HepG2 (cell line): Measurements from ENCODE around the gene LCE5A. TPM values are rescaled to one million over a fixed set of nuclear protein-coding genes. Genes with fewer than 3 reads are reported as not detected.

Experiments used
- ATAC-seq: fragments of 200-7000 bp; cut with Tn5 transposase; 3 replicates; pipeline ENCODE4 v1.9.1; 2020; ENCODE audit warnings: mild to moderate bottlenecking, moderate library complexity
- BruUV-seq: library from RNA; stranded (reverse); fragments of 400-500 nt; replicated peaks from 2 replicates; lab custom pipeline; 2021; lab: Mats Ljungman, UMichigan
- CTCF ChIA-PET: fragments of 300-600 bp; formaldehyde crosslinking; extraction: SDS; loops from one replicate; lab custom pipeline; 2021; ENCODE audit warnings: low total read pairs, inconsistent platforms, low intra/inter-chr PET ratio; lab: Yijun Ruan, JAX
- POLR2A ChIA-PET: fragments of 350-600 bp; sonication (Branson Sonifier 250); formaldehyde crosslinking; loops from one replicate; lab custom pipeline; 2020; ENCODE audit warnings: antibody characterized with exemption, inconsistent platforms; lab: Yijun Ruan, JAX
- DNase-seq: peaks from one replicate; pipeline ENCODE4 v3.0.0-alpha.2; 2015; ENCODE audit warnings: low spot score
- FAIRE-seq: peaks from 3 replicates; lab custom pipeline; 2011; peaks lifted over from hg19 to GRCh38; lab: Jason Lieb, UNC
- H2AFZ ChIP-seq: one replicate; pipeline ENCODE4 v1.6.1; 2011; ENCODE audit warnings: low read length, inconsistent platforms
- H3K27ac ChIP-seq: fragments of 300-600 bp; 3 replicates; pipeline ENCODE4 v1.8.0; 2011; ENCODE audit warnings: mixed run types, mild to moderate bottlenecking, mixed read lengths, low read length, inconsistent platforms; ENCODE audit not compliant: insufficient read depth; ENCODE audit errors: extremely low read length
- H3K27me3 ChIP-seq, 2 experiments: fragments of 200-600 bp in 1 of 2; 2 replicates in 1 of 2; 3 replicates in 1 of 2; pipeline versions ENCODE4 v1.6.0 to v1.8.0; 2011; ENCODE audit warnings: low read length in 2 of 2, mild to moderate bottlenecking in 2 of 2, moderate library complexity in 2 of 2, inconsistent platforms in 1 of 2; ENCODE audit not compliant: insufficient read depth in 2 of 2, control insufficient read depth in 1 of 2
- H3K36me3 ChIP-seq, 2 experiments: fragments of 200-600 bp in 1 of 2; replicated peaks in 1 of 2; 2 replicates in 1 of 2; 3 replicates in 1 of 2; pipeline versions ENCODE4 v1.5.1 to v1.8.0; 2011; ENCODE audit warnings: low read length in 2 of 2, inconsistent platforms in 1 of 2; ENCODE audit not compliant: insufficient read depth in 2 of 2, control insufficient read depth in 1 of 2
- H3K4me1 ChIP-seq: 2 replicates; pipeline ENCODE4 v1.5.1; 2012; ENCODE audit warnings: low read length, inconsistent platforms; ENCODE audit not compliant: insufficient read depth
- H3K4me2 ChIP-seq: 2 replicates; pipeline ENCODE4 v1.6.0; 2011; ENCODE audit warnings: low read depth, low read length, inconsistent platforms
- H3K4me3 ChIP-seq, 3 experiments: fragments of 200-600 bp in 1 of 3; sonication (generic), shearing (Covaris generic) in 1 of 3; replicated peaks in 1 of 3; 2 replicates each; pipeline ENCODE4 v1.5.1; 2011 to 2016; ENCODE audit warnings: low read length in 3 of 3, inconsistent platforms in 2 of 3, low read depth in 2 of 3, mild to moderate bottlenecking in 2 of 3, control low read depth in 1 of 3, mixed read lengths in 1 of 3; ENCODE audit not compliant: insufficient read depth in 1 of 3
- H3K79me2 ChIP-seq: one replicate; pipeline ENCODE4 v1.6.1; 2011; ENCODE audit warnings: low read length, inconsistent platforms; ENCODE audit not compliant: insufficient read depth
- H3K9ac ChIP-seq: 2 replicates; pipeline ENCODE4 v1.6.0; 2011; ENCODE audit warnings: mild to moderate bottlenecking, low read depth, low read length, inconsistent platforms; ENCODE audit not compliant: insufficient read depth
- H3K9me3 ChIP-seq: 2 replicates; pipeline ENCODE4 v1.5.1; 2012; ENCODE audit warnings: mild to moderate bottlenecking, low read length
- H4K20me1 ChIP-seq: 2 replicates; pipeline ENCODE4 v1.6.0; 2011; ENCODE audit warnings: inconsistent platforms, mild to moderate bottlenecking, low read length, moderate library complexity; ENCODE audit not compliant: insufficient read depth
- CHD2 ChIP-seq: IDR thresholded peaks from 2 replicates; pipeline ENCODE4 v1.6.1; 2011; ENCODE audit warnings: low read depth, low read length, improper control_type of control experiment
- HCFC1 ChIP-seq: fragments of 150-350 bp; IDR thresholded peaks from 2 replicates; pipeline ENCODE4 v1.6.1; 2014; ENCODE audit warnings: low read depth, low read length
- KDM3A ChIP-seq: IDR thresholded peaks from 2 replicates; pipeline ENCODE4 v1.6.1; 2018; ENCODE audit warnings: low read depth, missing compliant biosample characterization
- SOX5 ChIP-seq: IDR thresholded peaks from 2 replicates; pipeline ENCODE4 v1.6.1; 2016; ENCODE audit warnings: borderline replicate concordance
- WGBS: methylation state at CpG from one replicate; pipeline ENCODE4 v1.1.6; 2017; ENCODE audit warnings: low lambda C conversion rate; 5-methylcytosine and 5-hydroxymethylcytosine counted together
- in situ Hi-C: cut with HindIII; loops from 2 replicates; pipeline ENCODE4 v1.10.0; 2017; ENCODE audit warnings: low pct_unique_long_range_greater_than_20kb; ENCODE audit not compliant: extremely low pct_ligation_motif_present
- intact Hi-C: fragments of 100-400 bp; cut with micrococcal nuclease; formaldehyde crosslinking; loops from one replicate; pipeline ENCODE4 v1.10.0; 2022; ENCODE audit not compliant: unreplicated experiment
- polyA plus RNA-seq, 8 experiments: library from polyadenylated mRNA; depleted of rRNA in 3 of 8; stranded (reverse) in 7 of 8; unstranded in 1 of 8; fragments of >200 nt; fragmentation: Illumina TruSeq in 4 of 8; extraction: Trizol in 4 of 8; gene quantifications; 2 replicates each; pipeline versions ENCODE4 v1.2.1 to v1.2.3, GENCODE V29; 2011 to 2016; ENCODE audit warnings: low read depth in 4 of 8, missing spikeins in 1 of 8, mixed read lengths in 1 of 8; ENCODE audit not compliant: insufficient read depth in 1 of 8
- total RNA-seq, 5 experiments: library from RNA; depleted of rRNA; stranded (reverse); fragments of >200 nt; fragmentation: Illumina TruSeq; extraction: Trizol; gene quantifications; 2 replicates each; pipeline ENCODE4 v1.2.3, GENCODE V29; 2016; ENCODE audit warnings: low read depth in 1 of 5
- TF ChIP-seq, protein P1 (sequence below): sonication (generic); formaldehyde crosslinking; IDR thresholded peaks from 2 replicates; pipeline ENCODE4 v1.8.0; 2022; ENCODE audit warnings: mild to moderate bottlenecking, missing genetic modification reagents
- TF ChIP-seq, protein P2 (sequence below): IDR thresholded peaks from 2 replicates; pipeline ENCODE4 v1.6.1; 2018; ENCODE audit warnings: missing genetic modification reagents, mild to moderate bottlenecking, missing compliant biosample characterization
- TF ChIP-seq, protein P3 (sequence below): IDR thresholded peaks from 2 replicates; pipeline ENCODE4 v1.6.1; 2016; ENCODE audit warnings: low read depth

Gene LCE5A
- total and polyA plus RNA-seq, 2 of the 13 experiments (the other 11 are each of a cell fraction or from before 2014, with no cell fraction given), result not detected

DNA sequence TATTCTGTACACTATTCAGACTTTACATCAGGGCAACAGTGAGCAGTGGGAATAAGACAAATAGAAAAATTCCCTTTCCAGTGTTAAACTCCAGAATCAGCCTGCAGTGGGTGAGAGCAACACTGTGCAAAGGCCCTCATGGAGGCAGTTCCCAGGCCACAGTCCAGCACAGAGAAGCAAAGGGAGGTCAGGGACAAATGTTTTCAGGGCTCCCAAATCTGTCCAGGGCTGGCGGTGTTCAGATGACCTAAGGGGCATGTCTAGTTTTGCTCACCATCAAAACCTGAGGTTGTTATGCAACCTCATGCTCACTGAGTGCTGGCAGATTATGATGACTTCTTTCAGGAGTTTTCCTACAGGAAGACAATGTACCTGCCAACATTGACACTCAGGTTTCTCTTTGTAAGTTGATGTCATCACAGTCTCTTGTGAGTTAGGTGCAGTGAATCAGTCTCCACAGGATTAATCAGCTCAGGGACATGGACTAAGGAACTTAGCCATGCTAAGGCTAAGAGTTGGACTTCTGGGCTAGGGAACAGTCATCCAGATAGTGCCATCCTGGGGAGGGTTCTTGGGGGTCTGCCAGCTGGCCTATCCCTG is 3.6 kb upstream of the LCE5A start (continued):
- TF ChIP-seq, protein P1, sequence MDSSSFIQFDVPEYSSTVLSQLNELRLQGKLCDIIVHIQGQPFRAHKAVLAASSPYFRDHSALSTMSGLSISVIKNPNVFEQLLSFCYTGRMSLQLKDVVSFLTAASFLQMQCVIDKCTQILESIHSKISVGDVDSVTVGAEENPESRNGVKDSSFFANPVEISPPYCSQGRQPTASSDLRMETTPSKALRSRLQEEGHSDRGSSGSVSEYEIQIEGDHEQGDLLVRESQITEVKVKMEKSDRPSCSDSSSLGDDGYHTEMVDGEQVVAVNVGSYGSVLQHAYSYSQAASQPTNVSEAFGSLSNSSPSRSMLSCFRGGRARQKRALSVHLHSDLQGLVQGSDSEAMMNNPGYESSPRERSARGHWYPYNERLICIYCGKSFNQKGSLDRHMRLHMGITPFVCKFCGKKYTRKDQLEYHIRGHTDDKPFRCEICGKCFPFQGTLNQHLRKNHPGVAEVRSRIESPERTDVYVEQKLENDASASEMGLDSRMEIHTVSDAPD (CRISPR knock-in tag), result no peak

DNA sequence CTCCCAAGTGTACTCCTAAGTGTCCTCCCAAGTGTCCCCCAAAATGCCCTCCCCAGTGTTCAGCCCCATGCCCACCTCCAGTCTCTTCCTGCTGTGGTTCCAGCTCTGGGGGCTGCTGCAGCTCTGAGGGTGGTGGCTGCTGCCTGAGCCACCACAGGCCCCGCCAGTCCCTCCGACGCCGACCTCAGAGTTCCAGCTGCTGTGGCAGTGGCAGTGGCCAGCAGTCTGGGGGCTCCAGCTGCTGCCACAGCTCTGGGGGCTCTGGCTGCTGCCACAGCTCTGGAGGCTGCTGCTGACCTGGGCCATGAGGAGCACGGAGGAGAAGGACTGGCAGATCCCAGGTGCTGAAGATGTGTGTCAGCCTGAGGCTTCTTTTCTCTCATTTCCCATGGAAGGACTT is 993 bp downstream of the LCE5A start:
- ChIA-PET POLR2A (no interaction called here), CTCF (no interaction called here)
- H4K20me1 ChIP-seq, result no peaks in the 10 kb centered on the region
- ATAC-seq (no peak), FAIRE-seq (no peak), DNase-seq (no peak)
- H3K9ac ChIP-seq, result no peak overlapping the region
- no peak overlapping the region for H3K27ac ChIP-seq
- H3K4me1 ChIP-seq, result no peaks in the 10 kb centered on the region
- in situ Hi-C loops (no loop called here), intact Hi-C loops (no loop called here)
- H3K36me3 ChIP-seq, result no peaks in the 10 kb centered on the region
- no peak overlapping the region for H2AFZ ChIP-seq
- no peaks in the 10 kb centered on the region for H3K79me2 ChIP-seq
- peaks cover 4 to 38% of the 10 kb centered on the region in 2 experiments; a peak in 4 of 5 replicates for H3K27me3 ChIP-seq
- H3K4me2 ChIP-seq, result no peak overlapping the region
- no peaks in the 10 kb centered on the region for H3K9me3 ChIP-seq
- no peak overlapping the region for H3K4me3 ChIP-seq
- BruUV-seq, result no TSS peak
- TF ChIP-seq CHD2 (no peak), HCFC1 (no peak), KDM3A (CRISPR knock-in tag) (no peak), SOX5 (CRISPR knock-in tag) (no peak)
- TF ChIP-seq, protein P2, sequence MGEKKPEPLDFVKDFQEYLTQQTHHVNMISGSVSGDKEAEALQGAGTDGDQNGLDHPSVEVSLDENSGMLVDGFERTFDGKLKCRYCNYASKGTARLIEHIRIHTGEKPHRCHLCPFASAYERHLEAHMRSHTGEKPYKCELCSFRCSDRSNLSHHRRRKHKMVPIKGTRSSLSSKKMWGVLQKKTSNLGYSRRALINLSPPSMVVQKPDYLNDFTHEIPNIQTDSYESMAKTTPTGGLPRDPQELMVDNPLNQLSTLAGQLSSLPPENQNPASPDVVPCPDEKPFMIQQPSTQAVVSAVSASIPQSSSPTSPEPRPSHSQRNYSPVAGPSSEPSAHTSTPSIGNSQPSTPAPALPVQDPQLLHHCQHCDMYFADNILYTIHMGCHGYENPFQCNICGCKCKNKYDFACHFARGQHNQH, result no peak
- TF ChIP-seq, protein P3, sequence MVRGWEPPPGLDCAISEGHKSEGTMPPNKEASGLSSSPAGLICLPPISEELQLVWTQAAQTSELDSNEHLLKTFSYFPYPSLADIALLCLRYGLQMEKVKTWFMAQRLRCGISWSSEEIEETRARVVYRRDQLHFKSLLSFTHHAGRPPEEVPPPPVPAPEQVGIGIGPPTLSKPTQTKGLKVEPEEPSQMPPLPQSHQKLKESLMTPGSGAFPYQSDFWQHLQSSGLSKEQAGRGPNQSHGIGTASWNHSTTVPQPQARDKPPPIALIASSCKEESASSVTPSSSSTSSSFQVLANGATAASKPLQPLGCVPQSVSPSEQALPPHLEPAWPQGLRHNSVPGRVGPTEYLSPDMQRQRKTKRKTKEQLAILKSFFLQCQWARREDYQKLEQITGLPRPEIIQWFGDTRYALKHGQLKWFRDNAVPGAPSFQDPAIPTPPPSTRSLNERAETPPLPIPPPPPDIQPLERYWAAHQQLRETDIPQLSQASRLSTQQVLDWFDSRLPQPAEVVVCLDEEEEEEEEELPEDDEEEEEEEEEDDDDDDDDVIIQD (CRISPR knock-in tag), result no peak
- WGBS, result no CpG with 5 or more reads among the region's 5 CpGs
